Stimulated activated CD8-positive, alpha-beta memory T cell treated with anti-CD3 and anti-CD28 coated beads, Interleukin-2, amount 100 ng/mL, for 48 hours (primary cell): ENCODE data around the gene FADD.

Source experiments
- DNase-seq, 2 donors: peaks; one replicate each; pipeline ENCODE4 v3.0.0-alpha.2; 2020; ENCODE audit warnings: low read depth in 2 of 2

FADD gene

GRCh38 chr11:70233511-70233934 is 30.4 kb downstream of the FADD start:
- no peak for DNase-seq

- no peak for DNase-seq
Measured at GRCh38 chr11:70233962-70234361, 30.9 kb downstream of the FADD start.

- DNase-seq: no peak
Measured at GRCh38 chr11:70240337-70240736, 37.2 kb downstream of the FADD start.

GRCh38 chr11:70241709-70242108 is 38.6 kb downstream of the FADD start:
- DNase-seq: no peak

GRCh38 chr11:70242885-70243284 is 39.8 kb downstream of the FADD start:
- no peak for DNase-seq

GRCh38 chr11:70243912-70244652 is 41.0 kb downstream of the FADD start:
- no peak for DNase-seq

GRCh38 chr11:70244698-70245097 is 41.6 kb downstream of the FADD start:
- no peak for DNase-seq

GRCh38 chr11:70246196-70246595 is 43.1 kb downstream of the FADD start:
- no peak for DNase-seq

- no peak for DNase-seq
Measured at GRCh38 chr11:70247042-70247709, 44.1 kb downstream of the FADD start.

- DNase-seq: no peak
Measured at GRCh38 chr11:70247710-70248072, 44.6 kb downstream of the FADD start.

GRCh38 chr11:70250876-70251658 is 48.0 kb downstream of the FADD start:
- DNase-seq: no peak

GRCh38 chr11:70251659-70252321 is 48.7 kb downstream of the FADD start:
- no peak for DNase-seq

GRCh38 chr11:70252844-70253243 is 49.7 kb downstream of the FADD start:
- DNase-seq: no peak

- no peak for DNase-seq
Measured at GRCh38 chr11:70255477-70256116, 52.5 kb downstream of the FADD start.
